GF-D8 (cell line): Measurements from ENCODE around the gene THSD4.

ENCODE experiments used
- DNase-seq: peaks from one replicate; lab custom pipeline; 2025; lab: John Stamatoyannopoulos, UW

The THSD4 gene

GRCh38 chr15:71329497-71330260 lies 214.4 kb downstream of the THSD4 start:
- no peak for DNase-seq

GRCh38 chr15:71330638-71331162 lies 215.4 kb downstream of the THSD4 start:
- no peak for DNase-seq

- no peak for DNase-seq
Observed at GRCh38 chr15:71331173-71331572, 215.9 kb downstream of the THSD4 start.

- DNase-seq: no peak
Observed at GRCh38 chr15:71332431-71333004, 217.2 kb downstream of the THSD4 start.

- DNase-seq: no peak
Observed at GRCh38 chr15:71333136-71333700, 217.9 kb downstream of the THSD4 start.

- DNase-seq: no peak
Observed at GRCh38 chr15:71333839-71334238, 218.6 kb downstream of the THSD4 start.

- DNase-seq: no peak
Observed at GRCh38 chr15:71334434-71334833, 219.2 kb downstream of the THSD4 start.

GRCh38 chr15:71334873-71335272 lies 219.6 kb downstream of the THSD4 start:
- DNase-seq: no peak

- no peak for DNase-seq
Observed at GRCh38 chr15:71335591-71335990, 220.3 kb downstream of the THSD4 start.

- DNase-seq: no peak
Observed at GRCh38 chr15:71336671-71337070, 221.4 kb downstream of the THSD4 start.

- DNase-seq: no peak
Observed at GRCh38 chr15:71337197-71337845, 222.1 kb downstream of the THSD4 start.

GRCh38 chr15:71338265-71338664 lies 223.0 kb downstream of the THSD4 start:
- no peak for DNase-seq

- DNase-seq: no peak
Observed at GRCh38 chr15:71338827-71339542, 223.7 kb downstream of the THSD4 start.

GRCh38 chr15:71341811-71342550 lies 226.7 kb downstream of the THSD4 start:
- DNase-seq: no peak

GRCh38 chr15:71342658-71343057 lies 227.4 kb downstream of the THSD4 start:
- no peak for DNase-seq

- no peak for DNase-seq
Observed at GRCh38 chr15:71344316-71344715, 229.0 kb downstream of the THSD4 start.

GRCh38 chr15:71345186-71345585 lies 229.9 kb downstream of the THSD4 start:
- DNase-seq: no peak

- DNase-seq: no peak
Observed at GRCh38 chr15:71346464-71346863, 231.2 kb downstream of the THSD4 start.

GRCh38 chr15:71348597-71348996 lies 233.3 kb downstream of the THSD4 start:
- DNase-seq: no peak

GRCh38 chr15:71349336-71349735 lies 234.1 kb downstream of the THSD4 start:
- DNase-seq: no peak
